NCI-H128 (cell line): Measurements from ENCODE around the gene MSH2.
"Not testable (repeated sequence)": the region's sequence is repeated elsewhere in the genome, so short reads cannot be mapped to it uniquely, and the experiment has no call there.

Source experiments
- DNase-seq: peaks from one replicate; lab custom pipeline; 2025; ENCODE audit not compliant: unreplicated experiment; lab: John Stamatoyannopoulos, UW

Gene MSH2

GRCh38 chr2:47406649-47407330 is 3.8 kb downstream of the MSH2 start:
- not testable (repeated sequence) for DNase-seq

GRCh38 chr2:47407976-47408375 is 5.0 kb downstream of the MSH2 start:
- DNase-seq: not testable (repeated sequence)

GRCh38 chr2:47414682-47415458 is 11.9 kb downstream of the MSH2 start:
- no peak for DNase-seq

GRCh38 chr2:47420214-47420613 is 17.3 kb downstream of the MSH2 start:
- no peak for DNase-seq

- not testable (repeated sequence) for DNase-seq
Observed at GRCh38 chr2:47420683-47421082, 17.7 kb downstream of the MSH2 start.

GRCh38 chr2:47422016-47422415 is 19.1 kb downstream of the MSH2 start:
- no peak for DNase-seq

- DNase-seq: no peak
Observed at GRCh38 chr2:47422560-47422959, 19.6 kb downstream of the MSH2 start.

GRCh38 chr2:47426786-47427185 is 23.8 kb downstream of the MSH2 start:
- no peak for DNase-seq

GRCh38 chr2:47429795-47430194 is 26.8 kb downstream of the MSH2 start:
- no peak for DNase-seq

- not testable (repeated sequence) for DNase-seq
Observed at GRCh38 chr2:47433006-47433405, 30.1 kb downstream of the MSH2 start.

GRCh38 chr2:47433445-47433844 is 30.5 kb downstream of the MSH2 start:
- not testable (repeated sequence) for DNase-seq

GRCh38 chr2:47437287-47437686 is 34.3 kb downstream of the MSH2 start:
- DNase-seq: no peak

GRCh38 chr2:47438106-47438505 is 35.1 kb downstream of the MSH2 start:
- DNase-seq: no peak

- DNase-seq: no peak
Observed at GRCh38 chr2:47438783-47439182, 35.8 kb downstream of the MSH2 start.

- no peak for DNase-seq
Observed at GRCh38 chr2:47451790-47452189, 48.8 kb downstream of the MSH2 start.

- no peak for DNase-seq
Observed at GRCh38 chr2:47452761-47453160, 49.8 kb downstream of the MSH2 start.

- DNase-seq: not testable (repeated sequence)
Observed at GRCh38 chr2:47454818-47455217, 51.9 kb downstream of the MSH2 start.

- no peak for DNase-seq
Observed at GRCh38 chr2:47455411-47455810, 52.5 kb downstream of the MSH2 start.

- DNase-seq: no peak
Observed at GRCh38 chr2:47456851-47457250, 53.9 kb downstream of the MSH2 start.

- DNase-seq: no peak
Observed at GRCh38 chr2:47457268-47457667, 54.3 kb downstream of the MSH2 start.

GRCh38 chr2:47459021-47459420 is 56.1 kb downstream of the MSH2 start:
- no peak for DNase-seq

GRCh38 chr2:47460766-47461165 is 57.8 kb downstream of the MSH2 start:
- DNase-seq: no peak
